Measurements from ENCODE around the gene RAB15.

DNA sequence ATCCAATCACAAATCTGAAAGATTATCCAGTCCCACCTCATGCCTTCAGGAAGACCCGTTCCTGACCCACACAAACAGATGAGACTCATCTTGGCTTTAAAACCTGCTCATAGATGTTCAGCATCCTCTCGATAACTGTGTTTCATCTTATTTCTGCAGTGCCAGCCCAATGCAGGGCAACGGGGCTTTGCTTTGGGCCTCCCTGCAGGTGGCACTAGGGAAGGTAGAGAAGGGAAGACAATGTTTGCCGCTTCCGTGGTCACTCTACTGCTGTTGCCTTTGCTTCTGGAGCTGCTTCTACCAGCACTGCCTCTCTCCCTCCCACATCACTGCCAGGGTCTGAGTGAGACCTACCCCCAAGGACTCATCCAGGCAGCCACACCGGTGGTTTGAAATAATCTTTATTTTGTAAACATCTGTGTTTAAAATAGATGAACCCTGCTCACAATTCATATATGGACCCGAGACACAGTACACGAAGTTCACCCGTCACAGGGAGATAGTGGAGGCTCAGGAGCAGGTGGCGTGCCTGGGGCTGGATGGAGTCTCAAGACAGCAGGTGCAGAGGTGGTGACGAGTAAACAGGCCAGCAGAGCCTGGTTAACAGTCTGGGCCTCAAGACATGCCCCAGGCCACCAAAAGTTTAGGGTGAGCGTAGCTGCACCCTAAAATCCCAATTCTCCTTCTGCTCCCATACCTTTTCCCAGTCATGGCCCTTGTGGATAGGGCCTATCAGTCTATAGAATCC, 26.5 kb downstream of the RAB15 start:
- no peak for TF ChIP-seq POLR2A (IDR thresholded peaks at IDR 0.05)
- TF ChIP-seq, protein P1, sequence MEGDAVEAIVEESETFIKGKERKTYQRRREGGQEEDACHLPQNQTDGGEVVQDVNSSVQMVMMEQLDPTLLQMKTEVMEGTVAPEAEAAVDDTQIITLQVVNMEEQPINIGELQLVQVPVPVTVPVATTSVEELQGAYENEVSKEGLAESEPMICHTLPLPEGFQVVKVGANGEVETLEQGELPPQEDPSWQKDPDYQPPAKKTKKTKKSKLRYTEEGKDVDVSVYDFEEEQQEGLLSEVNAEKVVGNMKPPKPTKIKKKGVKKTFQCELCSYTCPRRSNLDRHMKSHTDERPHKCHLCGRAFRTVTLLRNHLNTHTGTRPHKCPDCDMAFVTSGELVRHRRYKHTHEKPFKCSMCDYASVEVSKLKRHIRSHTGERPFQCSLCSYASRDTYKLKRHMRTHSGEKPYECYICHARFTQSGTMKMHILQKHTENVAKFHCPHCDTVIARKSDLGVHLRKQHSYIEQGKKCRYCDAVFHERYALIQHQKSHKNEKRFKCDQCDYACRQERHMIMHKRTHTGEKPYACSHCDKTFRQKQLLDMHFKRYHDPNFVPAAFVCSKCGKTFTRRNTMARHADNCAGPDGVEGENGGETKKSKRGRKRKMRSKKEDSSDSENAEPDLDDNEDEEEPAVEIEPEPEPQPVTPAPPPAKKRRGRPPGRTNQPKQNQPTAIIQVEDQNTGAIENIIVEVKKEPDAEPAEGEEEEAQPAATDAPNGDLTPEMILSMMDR (IDR thresholded peaks at IDR 0.05): no peak
